Adrenal gland (tissue), 12 donors: ENCODE results near the gene CLIC6. TPM values are rescaled to one million over a fixed set of nuclear protein-coding genes. Genes with fewer than 3 reads are reported as not detected.
A peak's percentile ranks its signal among the peaks of the same experiment; 100 is the strongest.

Experiments used
- DNase-seq, 7 donors: peaks; one replicate each; pipeline ENCODE4 v3.0.0-alpha.2; 2019 to 2020
- H3K27ac ChIP-seq, 5 donors: fragments of 200-600 bp; sonication (generic) in 4 of 5; 1 replicate in 3 of 5; 2 replicates in 2 of 5; pipeline versions ENCODE4 v1.5.1 to v1.8.0; 2016 to 2020; ENCODE audit warnings: mild to moderate bottlenecking in 1 of 5
- H3K27me3 ChIP-seq: fragments of 200-600 bp; 2 replicates; pipeline ENCODE4 v1.8.0; 2021
- H3K36me3 ChIP-seq, 2 donors: fragments of 200-600 bp; replicated peaks in 1 of 2; 1 replicate in 1 of 2; 2 replicates in 1 of 2; pipeline versions ENCODE4 v1.5.1 to v1.8.0; 2018 to 2022
- H3K4me1 ChIP-seq, 2 donors: fragments of 200-600 bp; replicated peaks in 1 of 2; 1 replicate in 1 of 2; 2 replicates in 1 of 2; pipeline versions ENCODE4 v1.5.1 to v1.8.0; 2018 to 2021
- H3K4me3 ChIP-seq, 4 donors: fragments of 200-600 bp; sonication (generic) in 3 of 4; one replicate each; pipeline ENCODE4 v1.5.1; 2016 to 2018
- H3K9me3 ChIP-seq, 3 donors: fragments of 200-600 bp; sonication (generic) in 1 of 3; replicated peaks in 1 of 3; 1 replicate in 2 of 3; 2 replicates in 1 of 3; pipeline versions ENCODE4 v1.5.1 to v1.8.0; 2016 to 2021
- CTCF ChIP-seq, 6 experiments: fragments of 450-650 bp in 4 of 6; fragments of 200-600 bp in 2 of 6; sonication (generic) in 1 of 6; IDR thresholded peaks; 1 replicate in 5 of 6; 2 replicates in 1 of 6; pipeline versions ENCODE4 v1.5.1 to v1.8.0; 2016 to 2021; ENCODE audit warnings: antibody characterized with exemption in 6 of 6, mild to moderate bottlenecking in 2 of 6, moderate library complexity in 1 of 6
- POLR2A ChIP-seq, 2 donors: fragments of 450-650 bp; IDR thresholded peaks; one replicate each; pipeline ENCODE4 v1.6.1; 2017; ENCODE audit warnings: antibody characterized with exemption in 2 of 2, mild to moderate bottlenecking in 2 of 2, moderate library complexity in 1 of 2
- WGBS, 4 donors: extraction: QIAGEN DNeasy Blood & Tissue Kit in 2 of 4; methylation state at CpG; one replicate each; pipeline versions ENCODE4 v1.1.5 to v1.1.7; 2013 to 2017; 5-methylcytosine and 5-hydroxymethylcytosine counted together
- intact Hi-C, 2 donors: fragments of 100-400 bp; cut with DNase I; formaldehyde crosslinking; loops; one replicate each; pipeline versions ENCODE4 v1.14.1 to v1.15.0; 2022 to 2023
- polyA plus RNA-seq, 3 donors: library from polyadenylated mRNA; stranded (reverse); fragments of 200-250 nt in 2 of 3; fragments of 350-450 nt in 1 of 3; fragmentation: Illumina TruSeq in 1 of 3; extraction: RNeasy Lipid Tissue Mini Kit (QIAGEN cat#74804) in 1 of 3; gene quantifications; one replicate each; pipeline ENCODE4 v1.2.3, GENCODE V29; 2013 to 2014
- total RNA-seq, 9 donors: library from RNA; depleted of rRNA in 4 of 9; stranded (reverse); fragments of >200 nt in 4 of 9; fragments of 120-200 nt in 1 of 9; fragmentation: NEBNext Ultra II Directional in 1 of 9; extraction: Animal tissue kit (Norgen Biotek cat#: 25700) in 1 of 9; gene quantifications; one replicate each; pipeline versions ENCODE4 v1.1.0 to v1.2.4, GENCODE V29; 2013 to 2023
- donor health status: healthy with polysubstance abuse.
- donor health status: Bipolar disorder and iron deficiency.
- donor health status: DM: yes; HTN: yes; CAD: no.
- donor health status: DM: no; HTN: no; CAD: no.
- donor health status: DM: no; HTN: no; CAD: no.
- donor health status: DM: yes; HTN: yes; CAD: no.

Gene CLIC6
- total and polyA plus RNA-seq, 12 donors, result 0.07 to 0.41 (median 0.24) TPM; not detected in 5

- no peak for DNase-seq
- 64 to 76% (median 70%) methylated on average over 3 of the region's 3 CpGs for WGBS, 4 donors
- H3K9me3 ChIP-seq, result no peaks in the 10 kb centered on the region
- intact Hi-C loops, result no loop called here
- no peak overlapping the region for H3K27ac ChIP-seq
- no peaks in the 10 kb centered on the region for H3K27me3 ChIP-seq
- no peaks in the 10 kb centered on the region for H3K36me3 ChIP-seq
- no peaks in the 10 kb centered on the region for H3K4me1 ChIP-seq
- TF ChIP-seq CTCF (IDR thresholded peaks at IDR 0.05) (no peak), POLR2A (IDR thresholded peaks at IDR 0.05) (no peak)
- no peak overlapping the region for H3K4me3 ChIP-seq
Measured at GRCh38 chr21:34635307-34635706, 33.5 kb upstream of the CLIC6 start.

GRCh38 chr21:34636961-34637360, 31.8 kb upstream of the CLIC6 start:
- DNase-seq, result no peak
- H3K27ac ChIP-seq, result no peak overlapping the region
- intact Hi-C loops, result no loop called here
- WGBS, 4 donors, result 83 to 88% (median 85%) methylated on average over 3 of the region's 3 CpGs
- TF ChIP-seq CTCF (IDR thresholded peaks at IDR 0.05) (no peak), POLR2A (IDR thresholded peaks at IDR 0.05) (no peak)
- no peaks in the 10 kb centered on the region for H3K9me3 ChIP-seq
- no peaks in the 10 kb centered on the region for H3K4me1 ChIP-seq
- H3K27me3 ChIP-seq, result no peaks in the 10 kb centered on the region
- no peaks in the 10 kb centered on the region for H3K36me3 ChIP-seq
- no peak overlapping the region for H3K4me3 ChIP-seq

- DNase-seq, result no peak
- Histone ChIP-seq H3K27me3 (no peaks in the 10 kb centered on the region), H3K27ac (no peak overlapping the region), H3K36me3 (no peaks in the 10 kb centered on the region), H3K4me3 (no peak overlapping the region), H3K4me1 (no peaks in the 10 kb centered on the region), H3K9me3 (no peaks in the 10 kb centered on the region)
- intact Hi-C loops, result no loop called here
- 50 to 86% (median 78%) methylated on average over 1 of the region's 1 CpG for WGBS, 4 donors
- TF ChIP-seq POLR2A (IDR thresholded peaks at IDR 0.05), result no peak
- no peak for TF ChIP-seq CTCF (IDR thresholded peaks at IDR 0.05)
Measured at GRCh38 chr21:34639250-34639649, 29.5 kb upstream of the CLIC6 start.

GRCh38 chr21:34639882-34640788, 28.7 kb upstream of the CLIC6 start:
- intact Hi-C loops, result no loop called here
- Histone ChIP-seq H3K36me3 (no peaks in the 10 kb centered on the region), H3K27ac (no peak overlapping the region), H3K9me3 (no peaks in the 10 kb centered on the region), H3K4me3 (peak overlapping the region in 1 of 4 donors; percentile 13), H3K27me3 (no peaks in the 10 kb centered on the region), H3K4me1 (no peaks in the 10 kb centered on the region)
- TF ChIP-seq CTCF (IDR thresholded peaks at IDR 0.05), result no peak
- no peak for TF ChIP-seq POLR2A (IDR thresholded peaks at IDR 0.05)
- no peak for DNase-seq
- 46 to 52% (median 51%) methylated on average over 9 of the region's 9 CpGs for WGBS, 4 donors
